ENCODE measurements around the gene PAQR3.
A peak's percentile ranks its signal among the peaks of the same experiment; 100 is the strongest.

Gene PAQR3

DNA sequence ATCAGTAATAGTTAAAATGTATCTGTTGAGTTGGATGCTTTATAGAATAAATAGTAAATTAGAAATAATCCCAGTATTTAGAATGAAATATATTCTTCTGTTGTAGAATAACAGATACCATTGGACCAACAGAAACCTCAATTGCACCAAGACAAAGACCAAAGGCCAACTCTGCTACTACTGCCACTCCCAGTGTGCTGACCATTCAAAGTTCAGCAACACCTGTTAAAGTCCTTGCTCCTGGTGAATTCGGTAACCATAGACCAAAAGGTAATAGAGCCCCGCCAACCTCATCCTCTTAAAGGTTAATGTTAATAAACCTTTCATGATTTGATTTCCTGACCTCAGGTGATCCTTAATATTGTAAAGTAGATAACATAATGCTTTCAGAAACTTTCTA, 73.8 kb downstream of the PAQR3 start:
- TF ChIP-seq, protein P1, sequence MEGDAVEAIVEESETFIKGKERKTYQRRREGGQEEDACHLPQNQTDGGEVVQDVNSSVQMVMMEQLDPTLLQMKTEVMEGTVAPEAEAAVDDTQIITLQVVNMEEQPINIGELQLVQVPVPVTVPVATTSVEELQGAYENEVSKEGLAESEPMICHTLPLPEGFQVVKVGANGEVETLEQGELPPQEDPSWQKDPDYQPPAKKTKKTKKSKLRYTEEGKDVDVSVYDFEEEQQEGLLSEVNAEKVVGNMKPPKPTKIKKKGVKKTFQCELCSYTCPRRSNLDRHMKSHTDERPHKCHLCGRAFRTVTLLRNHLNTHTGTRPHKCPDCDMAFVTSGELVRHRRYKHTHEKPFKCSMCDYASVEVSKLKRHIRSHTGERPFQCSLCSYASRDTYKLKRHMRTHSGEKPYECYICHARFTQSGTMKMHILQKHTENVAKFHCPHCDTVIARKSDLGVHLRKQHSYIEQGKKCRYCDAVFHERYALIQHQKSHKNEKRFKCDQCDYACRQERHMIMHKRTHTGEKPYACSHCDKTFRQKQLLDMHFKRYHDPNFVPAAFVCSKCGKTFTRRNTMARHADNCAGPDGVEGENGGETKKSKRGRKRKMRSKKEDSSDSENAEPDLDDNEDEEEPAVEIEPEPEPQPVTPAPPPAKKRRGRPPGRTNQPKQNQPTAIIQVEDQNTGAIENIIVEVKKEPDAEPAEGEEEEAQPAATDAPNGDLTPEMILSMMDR (IDR thresholded peaks at IDR 0.05; ENCODE audit: low read depth, low read length, missing control alignments): no peak
- H3K4me3 ChIP-seq (ENCODE audit: low read depth, low read length): no peak overlapping the region
- in situ Hi-C loops (cut with HindIII; ENCODE audit: low sequenced_read_pairs): loop anchor here (10.0 kb wide), 1 partner anchor 241 kb away; no protein-coding TSS in a partner anchor
- no peak for DNase-seq (ENCODE audit: low read depth)

GRCh38 chr4:78864405-78865024, 74.7 kb downstream of the PAQR3 start:
- TF ChIP-seq, protein P1 (IDR thresholded peaks at IDR 0.05; ENCODE audit: low read depth, low read length, missing control alignments): peak; percentile 51
- DNase-seq (ENCODE audit: low read depth): peak; percentile 86
- H3K4me3 ChIP-seq (ENCODE audit: low read depth, low read length): no peak overlapping the region
- in situ Hi-C loops (cut with HindIII; ENCODE audit: low sequenced_read_pairs): loop anchor here (10.0 kb wide), 1 partner anchor 240 kb away; no protein-coding TSS in a partner anchor

GRCh38 chr4:78863991-78864390, 75.2 kb downstream of the PAQR3 start:
- no peak for DNase-seq (ENCODE audit: low read depth)
- H3K4me3 ChIP-seq (ENCODE audit: low read depth, low read length): no peak overlapping the region
- TF ChIP-seq, protein P1 (IDR thresholded peaks at IDR 0.05; ENCODE audit: low read depth, low read length, missing control alignments): no peak
- in situ Hi-C loops (cut with HindIII; ENCODE audit: low sequenced_read_pairs): loop anchor here (10.0 kb wide), 1 partner anchor 239 kb away; no protein-coding TSS in a partner anchor

GRCh38 chr4:78863254-78863869, 75.9 kb downstream of the PAQR3 start:
- in situ Hi-C loops (cut with HindIII; ENCODE audit: low sequenced_read_pairs): loop anchor here (10.0 kb wide), 1 partner anchor 239 kb away; no protein-coding TSS in a partner anchor
- DNase-seq (ENCODE audit: low read depth): no peak
- TF ChIP-seq, protein P1 (IDR thresholded peaks at IDR 0.05; ENCODE audit: low read depth, low read length, missing control alignments): no peak
- H3K4me3 ChIP-seq (ENCODE audit: low read depth, low read length): no peak overlapping the region

DNA sequence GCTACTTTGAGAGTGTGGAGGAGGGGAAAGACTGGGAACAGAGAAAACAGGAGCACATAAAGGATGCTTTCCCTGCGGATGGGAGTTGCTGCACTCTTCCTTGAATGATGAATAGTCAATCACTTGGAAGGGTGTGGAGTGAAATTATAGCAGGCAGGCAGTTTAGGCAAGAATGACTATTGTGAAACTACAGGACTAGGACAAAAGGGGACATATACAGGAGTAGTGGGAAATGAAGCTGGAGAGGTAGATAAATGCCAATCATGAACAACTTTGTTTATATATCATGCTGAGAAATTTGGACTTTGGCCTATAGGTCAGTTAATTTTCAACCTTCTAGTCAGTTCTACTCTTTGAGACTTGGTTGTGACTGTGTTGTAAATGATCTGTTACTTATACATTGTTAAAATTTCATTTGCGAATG, 76.9 kb downstream of the PAQR3 start:
- no peak for DNase-seq (ENCODE audit: low read depth)
- TF ChIP-seq, protein P1 (IDR thresholded peaks at IDR 0.05; ENCODE audit: low read depth, low read length, missing control alignments): no peak
- in situ Hi-C loops (cut with HindIII; ENCODE audit: low sequenced_read_pairs): loop anchor here (10.0 kb wide), 1 partner anchor 238 kb away; no protein-coding TSS in a partner anchor
- H3K4me3 ChIP-seq (ENCODE audit: low read depth, low read length): no peak overlapping the region
